Gastroesophageal sphincter (tissue), 3 donors: Measurements from ENCODE around the gene ADGRG6.

ENCODE experiments used
- CTCF ChIP-seq, 4 experiments: fragments of 200-600 bp in 2 of 4; fragments of 450-650 bp in 2 of 4; sonication (generic) in 1 of 4; IDR thresholded peaks; one replicate each; pipeline ENCODE4 v1.5.1; 2017 to 2019; ENCODE audit warnings: antibody characterized with exemption in 4 of 4, mild to moderate bottlenecking in 2 of 4, moderate library complexity in 2 of 4
- EP300 ChIP-seq: sonication (generic); formaldehyde crosslinking; IDR thresholded peaks from one replicate; pipeline ENCODE4 v1.6.1; 2017; ENCODE audit warnings: antibody characterized with exemption, mild to moderate bottlenecking
- POLR2A ChIP-seq, 2 donors: fragments of 450-650 bp; IDR thresholded peaks; one replicate each; pipeline ENCODE4 v1.6.1; 2017; ENCODE audit warnings: antibody characterized with exemption in 2 of 2, mild to moderate bottlenecking in 2 of 2, moderate library complexity in 1 of 2
- POLR2AphosphoS5 ChIP-seq: sonication (generic); formaldehyde crosslinking; IDR thresholded peaks from one replicate; pipeline ENCODE4 v1.6.1; 2017; ENCODE audit warnings: antibody characterized with exemption

DNA sequence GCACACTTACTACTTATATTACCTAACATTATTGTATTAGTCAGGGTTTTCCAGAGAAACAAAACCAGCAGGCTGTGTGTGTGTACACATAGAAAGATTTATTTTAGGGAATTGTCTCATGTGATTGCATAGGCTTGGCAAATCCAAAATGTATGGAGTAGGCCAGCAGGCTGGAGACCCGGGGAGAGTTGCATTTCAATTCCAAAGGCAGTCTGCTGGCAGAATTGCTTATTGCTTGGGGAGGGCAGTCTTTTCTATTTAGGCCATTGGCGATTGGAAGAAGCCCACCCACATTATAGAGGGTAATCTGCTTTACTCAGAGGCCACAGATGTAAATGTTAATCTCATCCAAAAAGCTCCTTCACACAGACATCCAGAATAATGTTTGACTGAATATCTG, 157.0 kb downstream of the ADGRG6 start:
- no peak for TF ChIP-seq POLR2A (IDR thresholded peaks at IDR 0.05)
- no peak for TF ChIP-seq EP300
- TF ChIP-seq CTCF (IDR thresholded peaks at IDR 0.05) = no peak
- TF ChIP-seq POLR2AphosphoS5 = no peak
